Endodermal cell (in vitro differentiated cells): ENCODE results near the gene PSTPIP1. TPM values are rescaled to one million over a fixed set of nuclear protein-coding genes. Genes with fewer than 3 reads are reported as not detected.

Experiments used
- DNase-seq: peaks from one replicate; pipeline ENCODE4 v3.0.0-alpha.2; 2017
- H3K27ac ChIP-seq: 2 replicates; pipeline ENCODE4 v1.5.1; 2013; ENCODE audit warnings: mild to moderate bottlenecking, low read depth, low read length, moderate library complexity
- H3K27me3 ChIP-seq: 2 replicates; pipeline ENCODE4 v1.6.1; 2013; ENCODE audit warnings: mild to moderate bottlenecking, low read length, moderate library complexity; ENCODE audit not compliant: insufficient read depth, control insufficient read depth, poor library complexity, severe bottlenecking
- H3K36me3 ChIP-seq: 2 replicates; pipeline ENCODE4 v1.7.0; 2013; ENCODE audit warnings: mild to moderate bottlenecking, low read length, moderate library complexity; ENCODE audit not compliant: control insufficient read depth, insufficient read depth
- H3K4me1 ChIP-seq: one replicate; pipeline ENCODE4 v1.7.0; 2013; ENCODE audit warnings: low read length; ENCODE audit not compliant: control insufficient read depth, insufficient read depth
- H3K4me3 ChIP-seq: 2 replicates; pipeline ENCODE4 v1.5.1; 2013; ENCODE audit warnings: mild to moderate bottlenecking, low read length, moderate library complexity
- H3K9ac ChIP-seq: 2 replicates; pipeline ENCODE4 v1.6.1; 2013; ENCODE audit warnings: mild to moderate bottlenecking, low read length, moderate library complexity; ENCODE audit not compliant: poor library complexity, severe bottlenecking; ENCODE audit errors: extremely low read depth
- H3K9me3 ChIP-seq: 2 replicates; pipeline ENCODE4 v1.6.1; 2013; ENCODE audit warnings: mild to moderate bottlenecking, low read length, moderate library complexity; ENCODE audit not compliant: control insufficient read depth
- H3K27ac Mint-ChIP-seq: 2 replicates; pipeline ENCODE4 v1.8.0; 2020; ENCODE audit warnings: mixed read lengths
- H3K27me3 Mint-ChIP-seq: 2 replicates; pipeline ENCODE4 v1.8.0; 2021; ENCODE audit warnings: mild to moderate bottlenecking, mixed read lengths; ENCODE audit not compliant: insufficient read depth
- H3K36me3 Mint-ChIP-seq: 2 replicates; pipeline ENCODE4 v1.8.0; 2020; ENCODE audit warnings: low read depth, mixed read lengths
- H3K4me1 Mint-ChIP-seq: 2 replicates; pipeline ENCODE4 v1.8.0; 2020; ENCODE audit warnings: mixed read lengths
- H3K4me3 Mint-ChIP-seq: 2 replicates; pipeline ENCODE4 v1.8.0; 2020; ENCODE audit warnings: mild to moderate bottlenecking, moderate library complexity, mixed read lengths
- H3K9me3 Mint-ChIP-seq: 2 replicates; pipeline ENCODE4 v1.8.0; 2020; ENCODE audit warnings: mild to moderate bottlenecking, mixed read lengths
- CTCF ChIP-seq: fragments of 200-600 bp; sonication (generic); conservative IDR thresholded peaks from 2 replicates; pipeline ENCODE4 v1.5.0; 2021; ENCODE audit warnings: antibody characterized with exemption, mild to moderate bottlenecking
- WGBS, 2 experiments: methylation state at CpG; one replicate each; pipeline versions ENCODE4 v1.1.5 to v1.1.7; 2013; ENCODE audit warnings: missing lambda C conversion rate in 2 of 2, mixed read lengths in 1 of 2; ENCODE audit not compliant: insufficient coverage in 1 of 2, insufficient read length in 1 of 2; 5-methylcytosine and 5-hydroxymethylcytosine counted together
- total RNA-seq, 2 donors: library from RNA; stranded (reverse); fragmentation: NEBNext Ultra II Directional in 1 of 2; extraction: Animal tissue kit (Norgen Biotek cat#: 25700) in 1 of 2; gene quantifications; 2 replicates in 1 of 2; 3 replicates in 1 of 2; pipeline ENCODE4 v1.2.1, GENCODE V29; 2021

PSTPIP1 gene
- total RNA-seq, 2 donors from 2014 or later = 0.29 to 1.5 TPM

DNA sequence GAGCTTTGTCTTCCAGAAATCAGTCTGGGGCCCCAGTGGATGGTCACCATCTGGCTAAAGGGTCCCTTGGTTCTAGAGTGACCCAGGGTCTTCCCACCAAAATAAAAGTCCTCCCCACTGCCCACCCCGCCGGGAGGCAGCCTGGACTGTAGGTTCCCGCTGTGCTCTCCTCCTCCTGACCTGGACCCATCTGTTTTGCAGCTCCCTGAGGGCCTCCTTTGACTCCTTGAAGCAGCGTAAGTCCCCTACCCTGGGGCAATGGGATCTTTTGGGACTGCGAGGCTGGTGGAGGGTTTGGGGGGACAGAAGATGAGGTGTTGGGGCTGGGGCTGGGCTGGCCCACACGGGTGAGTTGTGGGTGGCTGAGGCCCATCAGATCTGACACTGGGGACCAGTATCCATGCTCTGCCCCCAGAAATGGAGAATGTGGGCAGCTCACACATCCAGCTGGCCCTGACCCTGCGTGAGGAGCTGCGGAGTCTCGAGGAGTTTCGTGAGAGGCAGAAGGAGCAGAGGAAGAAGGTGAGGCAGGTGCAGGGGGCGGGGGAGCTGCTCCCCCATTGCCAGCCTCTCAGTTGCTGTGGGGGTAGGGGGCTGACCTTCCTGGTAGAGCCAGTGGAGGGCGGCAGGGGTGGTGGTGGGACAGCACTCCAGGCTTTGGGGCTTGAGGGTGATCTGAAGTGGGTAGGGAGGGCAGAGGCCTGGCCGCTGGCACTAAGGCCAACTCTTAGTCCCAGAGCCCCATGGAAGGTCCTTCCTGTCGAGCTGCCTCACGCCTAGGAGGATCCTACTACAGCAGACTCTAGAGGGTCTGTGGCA, 30.4 kb downstream of the PSTPIP1 start:
- Mint-ChIP-seq H3K27me3 (peaks cover 27% of the 10 kb centered on the region), H3K4me1 (no peaks in the 10 kb centered on the region), H3K36me3 (no peaks in the 10 kb centered on the region), H3K4me3 (no peak overlapping the region), H3K9me3 (no peaks in the 10 kb centered on the region), H3K27ac (no peak overlapping the region)
- Histone ChIP-seq H3K9ac (no peak overlapping the region), H3K27me3 (no peaks in the 10 kb centered on the region), H3K36me3 (no peaks in the 10 kb centered on the region), H3K4me1 (no peaks in the 10 kb centered on the region), H3K4me3 (no peak overlapping the region), H3K27ac (no peak overlapping the region), H3K9me3 (no peaks in the 10 kb centered on the region)
- no peak for TF ChIP-seq CTCF
- DNase-seq = no peak
- 86 to 91% methylated on average over 4 to 15 of the region's 15 CpGs for WGBS, 2 experiments

GRCh38 chr15:77025941-77026411, 31.1 kb downstream of the PSTPIP1 start:
- H3K27me3 ChIP-seq = no peaks in the 10 kb centered on the region
- no peaks in the 10 kb centered on the region for H3K36me3 ChIP-seq
- H3K9ac ChIP-seq = no peak overlapping the region
- H3K4me1 Mint-ChIP-seq = no peaks in the 10 kb centered on the region
- no peaks in the 10 kb centered on the region for H3K36me3 Mint-ChIP-seq
- peaks cover 27% of the 10 kb centered on the region for H3K27me3 Mint-ChIP-seq
- no peak overlapping the region for H3K27ac Mint-ChIP-seq
- H3K4me3 ChIP-seq = no peak overlapping the region
- peak; percentile 50 for DNase-seq
- no peak overlapping the region for H3K4me3 Mint-ChIP-seq
- H3K4me1 ChIP-seq = no peaks in the 10 kb centered on the region
- WGBS, 2 experiments = 85 to 92% methylated on average over 4 of the region's 4 CpGs
- H3K27ac ChIP-seq = no peak overlapping the region
- H3K9me3 ChIP-seq = no peaks in the 10 kb centered on the region
- no peak for TF ChIP-seq CTCF
- no peaks in the 10 kb centered on the region for H3K9me3 Mint-ChIP-seq

- H3K9me3 ChIP-seq = no peaks in the 10 kb centered on the region
- H3K9ac ChIP-seq = no peak overlapping the region
- H3K27ac ChIP-seq = no peak overlapping the region
- Mint-ChIP-seq H3K4me1 (no peaks in the 10 kb centered on the region), H3K27ac (no peak overlapping the region), H3K27me3 (peaks cover 27% of the 10 kb centered on the region), H3K4me3 (no peak overlapping the region), H3K9me3 (no peaks in the 10 kb centered on the region), H3K36me3 (no peaks in the 10 kb centered on the region)
- WGBS, 2 experiments = 90 to 95% methylated on average over 4 to 12 of the region's 12 CpGs
- H3K27me3 ChIP-seq = no peaks in the 10 kb centered on the region
- no peak overlapping the region for H3K4me3 ChIP-seq
- peak; percentile 50 for DNase-seq
- TF ChIP-seq CTCF = no peak
- no peaks in the 10 kb centered on the region for H3K36me3 ChIP-seq
- no peaks in the 10 kb centered on the region for H3K4me1 ChIP-seq
Observed at GRCh38 chr15:77026501-77027110, 31.7 kb downstream of the PSTPIP1 start.
